ENCODE data around the gene CARD9.
A peak's percentile ranks its signal among the peaks of the same experiment; 100 is the strongest.

The CARD9 gene

DNA sequence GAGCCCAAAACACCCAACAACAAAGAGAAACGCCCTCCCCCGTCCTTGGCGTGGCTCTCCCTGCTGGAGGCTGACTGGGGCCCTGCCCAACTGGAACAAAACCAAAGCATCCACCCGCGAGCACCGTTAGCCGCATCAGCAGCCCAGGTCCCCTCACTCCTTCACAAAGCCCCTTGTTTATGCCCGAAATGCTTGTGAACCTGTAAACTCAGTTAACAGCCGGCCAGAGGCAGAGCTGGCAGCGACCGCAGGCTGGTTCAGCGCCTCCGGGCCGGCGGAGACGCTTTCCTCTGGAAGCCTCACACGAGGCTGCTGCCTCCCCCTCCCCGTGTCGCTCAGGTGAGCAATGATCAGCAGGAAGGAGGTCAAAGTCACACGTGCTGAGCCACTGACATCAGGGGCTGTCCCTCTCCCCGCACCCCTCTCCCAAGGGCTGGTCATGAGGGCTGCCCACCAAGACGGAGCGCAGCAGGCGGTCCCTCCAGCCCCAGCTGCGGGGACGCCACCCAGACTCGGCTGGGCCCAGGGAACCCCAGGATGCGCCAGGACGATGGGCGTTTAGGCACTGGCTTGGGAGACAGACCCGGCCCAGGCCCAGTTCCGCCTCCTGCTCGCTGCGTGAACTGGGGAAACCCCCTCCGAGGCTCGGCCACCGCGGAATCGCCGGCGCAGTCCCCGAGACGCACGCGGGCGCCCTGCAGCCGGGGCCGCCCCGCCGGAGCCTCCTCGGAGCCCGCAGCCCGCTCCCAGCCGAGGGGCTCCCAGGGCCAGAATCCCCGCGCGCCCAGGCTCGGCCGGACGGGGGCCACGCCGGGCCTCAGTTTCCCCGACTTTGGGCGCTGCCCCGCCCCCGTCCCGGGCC is 25.9 kb upstream of the CARD9 start:
- H3K4me3 ChIP-seq (ENCODE audit: low read depth in 1 of 2, low read length in 1 of 2), result peak overlapping the region; percentile 81 to 93
- TF ChIP-seq, protein P1, sequence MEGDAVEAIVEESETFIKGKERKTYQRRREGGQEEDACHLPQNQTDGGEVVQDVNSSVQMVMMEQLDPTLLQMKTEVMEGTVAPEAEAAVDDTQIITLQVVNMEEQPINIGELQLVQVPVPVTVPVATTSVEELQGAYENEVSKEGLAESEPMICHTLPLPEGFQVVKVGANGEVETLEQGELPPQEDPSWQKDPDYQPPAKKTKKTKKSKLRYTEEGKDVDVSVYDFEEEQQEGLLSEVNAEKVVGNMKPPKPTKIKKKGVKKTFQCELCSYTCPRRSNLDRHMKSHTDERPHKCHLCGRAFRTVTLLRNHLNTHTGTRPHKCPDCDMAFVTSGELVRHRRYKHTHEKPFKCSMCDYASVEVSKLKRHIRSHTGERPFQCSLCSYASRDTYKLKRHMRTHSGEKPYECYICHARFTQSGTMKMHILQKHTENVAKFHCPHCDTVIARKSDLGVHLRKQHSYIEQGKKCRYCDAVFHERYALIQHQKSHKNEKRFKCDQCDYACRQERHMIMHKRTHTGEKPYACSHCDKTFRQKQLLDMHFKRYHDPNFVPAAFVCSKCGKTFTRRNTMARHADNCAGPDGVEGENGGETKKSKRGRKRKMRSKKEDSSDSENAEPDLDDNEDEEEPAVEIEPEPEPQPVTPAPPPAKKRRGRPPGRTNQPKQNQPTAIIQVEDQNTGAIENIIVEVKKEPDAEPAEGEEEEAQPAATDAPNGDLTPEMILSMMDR (IDR thresholded peaks at IDR 0.05), result no peak
- H3K27me3 ChIP-seq, result peaks cover 5% of the 10 kb centered on the region
- H3K36me3 ChIP-seq, result peaks cover 46% of the 10 kb centered on the region
- H3K4me1 ChIP-seq (ENCODE audit: control insufficient read depth in 1 of 2, insufficient read depth in 1 of 2, low read depth in 1 of 2, low read length in 1 of 2), result peaks cover 15 to 17% of the 10 kb centered on the region in 2 experiments
- H3K27ac ChIP-seq, result peak overlapping the region; percentile 57
- no peaks in the 10 kb centered on the region for H3K9me3 ChIP-seq

DNA sequence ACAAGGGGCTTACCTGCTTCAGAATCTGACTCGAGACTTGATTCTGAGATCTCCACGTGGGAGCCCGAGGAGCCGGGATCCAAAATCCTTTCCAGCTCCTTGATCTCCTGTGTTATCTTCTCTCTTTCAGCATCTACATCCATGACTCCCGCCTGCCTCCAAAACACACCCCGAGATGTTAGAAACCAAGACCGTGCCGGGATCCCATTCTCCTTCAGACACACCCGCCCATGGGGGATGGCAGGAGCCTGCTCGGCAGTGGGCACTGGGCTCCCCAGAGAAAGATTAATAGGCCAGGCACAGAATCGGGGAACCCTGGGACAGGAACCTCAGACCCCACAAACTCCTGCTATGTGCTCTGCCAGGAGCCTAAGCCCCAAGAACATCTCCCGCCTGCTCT is 24.8 kb upstream of the CARD9 start:
- H3K27ac ChIP-seq, result no peak overlapping the region
- H3K4me1 ChIP-seq (ENCODE audit: control insufficient read depth in 1 of 2, insufficient read depth in 1 of 2, low read depth in 1 of 2, low read length in 1 of 2), result peaks cover 15 to 17% of the 10 kb centered on the region in 2 experiments
- no peak overlapping the region for H3K4me3 ChIP-seq (ENCODE audit: low read depth in 1 of 2, low read length in 1 of 2)
- TF ChIP-seq, protein P1 (IDR thresholded peaks at IDR 0.05), result no peak
- H3K27me3 ChIP-seq, result peaks cover 5% of the 10 kb centered on the region
- peaks cover 49% of the 10 kb centered on the region for H3K36me3 ChIP-seq
- H3K9me3 ChIP-seq, result no peaks in the 10 kb centered on the region

DNA sequence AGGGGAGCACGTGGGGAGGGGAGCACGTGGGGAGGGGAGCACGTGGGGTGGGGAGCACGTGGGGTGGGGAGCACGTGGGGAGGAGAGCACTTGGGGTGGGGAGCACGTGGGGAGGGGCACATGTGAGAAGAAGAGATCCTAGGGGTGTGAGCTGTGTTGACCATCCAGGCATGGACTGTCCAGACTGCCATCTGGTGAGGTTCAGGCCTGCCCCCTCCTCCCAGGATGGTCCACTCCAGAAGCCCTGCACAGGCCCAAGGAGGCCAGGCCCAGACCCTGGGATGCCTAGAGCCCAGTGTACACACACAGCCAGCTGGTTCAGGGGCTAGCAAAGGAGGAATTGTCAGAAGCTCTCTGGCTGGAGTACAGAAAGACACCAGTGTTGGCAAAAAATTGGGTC is 24.2 kb upstream of the CARD9 start:
- TF ChIP-seq, protein P1 (IDR thresholded peaks at IDR 0.05), result no peak
- peaks cover 15 to 17% of the 10 kb centered on the region in 2 experiments for H3K4me1 ChIP-seq (ENCODE audit: control insufficient read depth in 1 of 2, insufficient read depth in 1 of 2, low read depth in 1 of 2, low read length in 1 of 2)
- H3K36me3 ChIP-seq, result peaks cover 55% of the 10 kb centered on the region
- H3K4me3 ChIP-seq (ENCODE audit: low read depth in 1 of 2, low read length in 1 of 2), result no peak overlapping the region
- peaks cover 5% of the 10 kb centered on the region for H3K27me3 ChIP-seq
- H3K27ac ChIP-seq, result no peak overlapping the region
- no peaks in the 10 kb centered on the region for H3K9me3 ChIP-seq

DNA sequence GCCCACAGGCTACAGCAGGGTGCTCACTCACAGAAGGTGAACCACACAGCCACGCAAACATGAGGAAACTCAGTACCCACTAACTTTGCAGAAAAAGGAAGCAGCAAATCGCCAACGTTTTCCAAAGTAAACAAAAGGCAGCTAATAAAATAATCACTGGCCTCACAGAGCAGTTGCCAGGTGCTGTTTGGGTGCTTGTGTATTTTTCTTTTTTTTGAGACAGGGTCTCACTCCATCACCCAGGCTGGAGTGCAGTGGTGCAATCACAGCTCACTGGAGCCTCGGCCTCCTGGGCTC is 22.7 kb upstream of the CARD9 start:
- TF ChIP-seq, protein P1 (IDR thresholded peaks at IDR 0.05), result no peak
- Histone ChIP-seq H3K4me1 (ENCODE audit: control insufficient read depth in 1 of 2, insufficient read depth in 1 of 2, low read depth in 1 of 2, low read length in 1 of 2) (peaks cover 15 to 17% of the 10 kb centered on the region in 2 experiments), H3K36me3 (peaks cover 68% of the 10 kb centered on the region), H3K27me3 (peaks cover 5% of the 10 kb centered on the region), H3K9me3 (no peaks in the 10 kb centered on the region), H3K4me3 (ENCODE audit: low read depth in 1 of 2, low read length in 1 of 2) (no peak overlapping the region), H3K27ac (no peak overlapping the region)

DNA sequence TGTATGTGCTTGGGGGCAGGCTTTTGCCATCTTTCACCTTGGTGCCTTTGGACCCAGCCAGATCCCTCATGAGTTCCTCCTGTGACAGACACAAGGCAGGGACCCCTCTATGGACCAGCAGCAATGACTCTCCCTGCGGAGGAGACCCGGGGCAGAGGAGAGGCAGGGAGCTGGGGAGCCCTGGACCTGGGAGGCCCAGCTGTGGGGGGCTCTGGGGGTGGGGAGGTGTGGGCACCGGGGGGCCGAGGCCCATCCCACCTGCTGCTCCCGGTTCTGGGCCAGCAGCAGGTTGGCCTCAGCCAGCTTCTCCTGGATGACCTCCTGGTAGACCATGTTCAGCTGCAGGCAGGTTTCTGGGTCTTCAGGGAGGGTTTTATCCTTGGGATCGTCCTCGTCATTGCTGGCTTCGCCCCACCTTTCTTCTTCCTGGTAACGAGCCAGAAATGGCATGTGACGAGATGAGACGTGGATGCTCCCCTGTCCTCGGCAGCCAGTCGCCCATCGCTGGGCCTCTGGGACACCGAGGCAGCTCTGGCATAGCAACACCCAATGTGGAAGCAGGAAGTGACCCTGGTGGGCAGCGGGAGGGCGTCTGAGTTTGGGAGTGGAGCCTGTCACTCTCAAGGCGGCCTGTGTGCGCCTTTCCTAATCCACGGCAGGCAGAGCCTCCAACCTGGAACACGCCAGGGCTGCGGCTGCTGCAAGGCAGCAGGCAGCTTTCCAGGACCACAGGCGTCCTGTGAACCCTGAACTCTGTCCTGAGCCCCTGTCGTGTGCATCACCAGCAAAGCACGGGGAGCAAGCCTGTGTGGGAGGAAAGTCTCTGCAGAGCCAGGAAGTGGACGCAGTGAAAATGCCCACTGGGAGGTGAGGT is 22.1 kb upstream of the CARD9 start:
- H3K4me3 ChIP-seq (ENCODE audit: low read depth in 1 of 2, low read length in 1 of 2), result no peak overlapping the region
- no peak overlapping the region for H3K27ac ChIP-seq
- peaks cover 5% of the 10 kb centered on the region for H3K27me3 ChIP-seq
- H3K9me3 ChIP-seq, result no peaks in the 10 kb centered on the region
- H3K4me1 ChIP-seq (ENCODE audit: control insufficient read depth in 1 of 2, insufficient read depth in 1 of 2, low read depth in 1 of 2, low read length in 1 of 2), result peaks cover 14 to 16% of the 10 kb centered on the region in 2 experiments
- TF ChIP-seq, protein P1 (IDR thresholded peaks at IDR 0.05), result no peak
- H3K36me3 ChIP-seq, result peaks cover 74% of the 10 kb centered on the region
